GDM1 (cell line): Measurements from ENCODE around the gene PHETA1.
A peak's percentile ranks its signal among the peaks of the same experiment; 100 is the strongest.
"Not testable (repeated sequence)": the region's sequence is repeated elsewhere in the genome, so short reads cannot be mapped to it uniquely, and the experiment has no call there.

Source experiments
- DNase-seq: peaks from one replicate; lab custom pipeline; 2025; lab: John Stamatoyannopoulos, UW

Gene PHETA1

DNA sequence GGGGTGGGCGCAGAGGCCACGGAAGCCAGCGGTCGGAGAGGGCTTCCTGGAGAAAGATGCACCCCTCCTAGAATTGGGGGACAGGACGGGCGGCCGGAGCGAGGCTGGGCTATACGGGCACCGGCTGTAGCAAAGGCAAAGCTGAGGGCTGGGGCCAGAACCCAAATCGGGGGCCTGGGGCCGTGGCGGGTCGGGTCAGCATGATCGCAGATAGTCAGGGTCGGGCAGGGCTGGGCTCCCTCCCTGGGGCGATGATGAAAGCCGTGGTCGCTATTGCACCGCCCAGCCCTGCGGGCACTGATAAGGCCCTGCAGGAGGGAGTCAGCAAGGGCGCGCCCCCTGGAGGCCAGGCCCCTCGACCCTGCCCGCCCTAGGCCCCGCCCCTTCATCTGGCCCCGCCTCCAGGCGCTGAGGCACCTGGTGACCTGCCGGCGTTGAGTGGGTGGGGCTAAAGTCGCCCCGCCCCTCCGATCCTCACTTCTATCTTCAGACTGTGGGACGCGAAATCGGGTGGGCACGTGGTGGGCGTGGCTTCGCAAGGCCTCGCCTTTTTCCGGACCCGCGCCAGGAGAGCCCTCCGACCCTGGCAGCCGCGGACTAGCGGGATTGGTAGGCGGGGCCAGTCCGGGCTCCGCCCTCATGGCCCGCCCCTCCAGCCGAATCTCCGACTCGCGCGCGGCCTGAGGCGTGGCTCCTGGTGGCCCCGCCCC is 36.4 kb upstream of the PHETA1 start:
- peak; percentile 99 for DNase-seq

DNA sequence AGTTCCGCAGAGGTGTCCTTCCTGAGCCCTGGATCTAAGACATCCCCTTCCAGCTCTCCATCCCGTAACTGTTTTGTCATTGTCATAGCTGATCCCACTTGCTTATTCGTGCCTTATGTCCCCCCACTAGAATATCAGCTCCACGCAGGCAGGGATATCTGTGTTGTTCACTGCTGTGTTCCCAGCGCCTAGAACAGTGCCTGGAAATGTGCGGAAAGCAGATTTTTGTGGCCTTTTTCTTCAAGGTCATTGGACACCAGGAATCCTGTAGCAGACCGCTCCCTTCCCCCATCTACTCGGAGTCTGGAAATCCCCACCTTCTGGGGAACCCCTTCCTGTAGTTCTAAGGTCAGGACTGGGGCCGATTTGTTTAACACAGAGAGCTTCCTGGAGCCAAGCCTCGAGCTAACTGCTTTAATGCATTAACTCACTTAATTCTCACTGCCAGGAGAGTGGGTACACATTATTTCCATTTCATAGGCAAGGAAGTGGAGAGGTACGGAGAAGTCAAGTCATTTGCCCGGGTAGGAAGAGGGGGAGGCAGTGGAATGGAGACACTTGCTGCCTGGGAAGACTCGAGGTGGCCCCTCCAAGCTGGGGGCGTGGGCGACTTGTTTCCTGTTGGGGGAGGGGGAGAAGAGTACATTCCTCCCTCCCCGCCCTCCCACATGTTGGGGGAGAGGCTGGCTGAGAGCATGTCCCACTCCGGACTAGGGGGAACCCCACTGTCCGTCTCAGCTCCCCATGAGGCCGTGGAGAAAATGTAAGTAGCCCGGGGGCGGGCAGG is 35.7 kb upstream of the PHETA1 start:
- peak; percentile 22 for DNase-seq

- not testable (repeated sequence) for DNase-seq
Measured at GRCh38 chr12:111402490-111402824, 33.6 kb upstream of the PHETA1 start.

GRCh38 chr12:111401167-111401605 is 32.3 kb upstream of the PHETA1 start:
- DNase-seq, result no peak

GRCh38 chr12:111399741-111400404 is 31.0 kb upstream of the PHETA1 start:
- DNase-seq, result not testable (repeated sequence)

DNA sequence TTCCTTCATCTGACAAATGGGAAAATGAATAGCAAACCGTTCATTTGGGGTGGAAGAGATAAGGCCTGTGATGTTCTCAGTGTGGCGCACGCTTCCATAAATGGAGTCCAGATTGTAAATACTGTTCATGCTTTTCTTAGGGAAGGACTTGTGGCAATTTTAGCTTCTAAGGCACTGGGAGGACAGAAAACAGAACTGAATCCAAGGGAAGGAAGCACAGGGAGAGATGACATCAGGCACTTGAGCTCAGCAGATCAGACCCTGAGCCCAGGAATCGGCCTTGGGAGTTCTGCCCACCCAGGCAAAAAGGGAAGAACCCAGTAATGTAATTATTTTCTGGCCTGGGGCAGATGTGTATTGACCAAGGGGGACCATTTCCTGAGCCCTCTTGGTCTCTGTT is 29.6 kb upstream of the PHETA1 start:
- DNase-seq, result no peak

GRCh38 chr12:111396726-111397445 is 28.0 kb upstream of the PHETA1 start:
- DNase-seq, result peak; percentile 73

DNA sequence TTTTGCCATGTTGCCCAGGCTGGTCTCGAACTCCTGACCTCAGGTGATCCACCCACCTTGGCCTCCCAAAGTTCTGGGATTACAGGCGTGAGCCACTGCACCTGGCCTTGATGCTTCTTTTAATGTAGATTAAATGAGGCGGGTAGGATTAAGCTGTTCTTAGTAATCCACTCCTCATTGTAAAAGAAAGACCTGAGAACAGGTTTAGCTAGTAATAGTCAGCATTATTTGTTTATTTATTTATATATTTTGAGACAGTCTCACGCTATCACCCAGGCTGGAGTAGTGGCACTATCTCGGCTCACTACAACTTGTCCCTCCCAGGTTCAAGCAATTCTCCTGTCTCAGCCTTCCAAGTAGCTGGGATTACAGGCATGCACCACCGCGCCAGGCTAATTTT is 27.4 kb upstream of the PHETA1 start:
- not testable (repeated sequence) for DNase-seq

- DNase-seq, result no peak
Measured at GRCh38 chr12:111395336-111396187, 26.7 kb upstream of the PHETA1 start.

DNA sequence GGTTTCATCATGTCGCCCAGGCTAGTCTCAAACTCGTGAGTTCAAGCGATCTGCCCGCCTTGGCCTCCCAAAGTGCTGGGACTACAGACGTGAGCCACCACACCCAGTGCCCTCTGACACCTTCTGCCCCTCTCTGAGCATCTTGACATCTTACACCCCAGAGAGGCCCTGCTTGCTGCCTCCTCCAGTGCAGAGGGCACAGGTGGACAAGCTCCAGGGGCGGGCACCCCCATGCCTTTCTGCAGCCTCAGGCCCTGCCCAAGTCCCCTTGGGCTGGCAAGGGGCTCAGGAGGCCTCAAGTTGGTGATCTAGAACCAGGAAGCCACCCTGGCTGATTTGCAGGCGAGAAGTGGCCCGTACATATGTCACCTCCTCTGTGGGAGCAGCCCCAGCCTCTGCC is 25.6 kb upstream of the PHETA1 start:
- no peak for DNase-seq

GRCh38 chr12:111393700-111394300 is 24.9 kb upstream of the PHETA1 start:
- no peak for DNase-seq

DNA sequence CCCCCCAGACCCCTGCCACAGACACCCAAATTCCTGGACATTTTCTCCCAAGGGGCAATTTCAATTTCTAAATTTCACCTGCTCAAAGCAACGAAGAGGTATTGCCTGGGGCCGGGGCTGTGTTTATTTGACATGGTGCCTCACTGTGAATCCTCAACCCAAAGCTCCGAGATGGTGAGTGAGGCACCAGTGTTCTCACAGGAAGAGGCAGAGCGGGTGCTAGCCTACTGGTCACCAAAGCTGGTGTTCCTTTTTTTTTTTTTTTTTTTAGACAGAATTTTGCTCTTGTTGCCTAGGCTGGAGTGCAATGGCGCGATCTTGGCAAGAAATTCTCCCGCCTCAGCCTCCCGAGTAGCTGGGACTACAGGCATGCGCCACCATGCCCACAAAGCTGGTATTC is 22.0 kb upstream of the PHETA1 start:
- DNase-seq, result no peak

- DNase-seq, result no peak
Measured at GRCh38 chr12:111389635-111390034, 20.7 kb upstream of the PHETA1 start.

- DNase-seq, result no peak
Measured at GRCh38 chr12:111387747-111388323, 18.9 kb upstream of the PHETA1 start.

GRCh38 chr12:111386885-111387284 is 18.0 kb upstream of the PHETA1 start:
- DNase-seq, result no peak

DNA sequence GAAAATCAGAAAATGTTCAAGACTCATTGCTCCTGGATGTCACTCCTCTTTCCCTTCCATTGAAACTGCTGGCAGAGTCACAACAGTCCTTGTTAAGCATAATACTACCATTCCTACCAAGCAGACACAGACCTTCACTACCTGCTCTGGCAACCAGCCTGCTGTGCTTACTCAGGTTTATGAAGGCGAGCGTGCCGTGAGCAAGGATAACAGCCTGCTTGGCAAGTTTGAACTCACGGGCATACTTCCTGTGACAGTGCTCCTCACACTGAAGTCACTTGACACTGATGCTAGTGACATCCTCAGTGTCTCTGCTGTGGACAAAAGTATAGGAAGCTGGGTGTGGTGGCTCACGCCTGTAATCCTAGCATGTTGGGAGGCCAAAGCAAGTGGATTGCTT is 15.7 kb upstream of the PHETA1 start:
- no peak for DNase-seq

- no peak for DNase-seq
Measured at GRCh38 chr12:111379942-111380554, 11.2 kb upstream of the PHETA1 start.

GRCh38 chr12:111377440-111377839 is 8.5 kb upstream of the PHETA1 start:
- no peak for DNase-seq

DNA sequence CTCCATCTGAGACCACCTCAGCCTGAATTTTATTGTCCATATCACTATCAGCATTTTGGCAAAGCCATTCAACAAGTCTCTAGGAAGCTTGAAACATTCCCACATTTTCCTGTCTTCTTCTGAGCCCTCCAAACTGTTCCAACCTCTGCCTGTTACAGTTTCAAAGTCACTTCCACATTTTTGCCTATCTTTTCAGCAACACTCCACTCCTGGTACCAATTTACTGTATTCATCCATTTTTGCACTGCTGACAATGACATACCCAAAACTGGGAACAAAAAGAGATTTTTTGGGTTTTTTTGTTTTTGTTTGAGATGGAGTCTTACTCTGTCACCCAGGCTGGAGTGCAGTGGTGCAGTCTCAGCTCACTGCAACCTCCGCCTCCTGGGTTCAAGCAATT is 4.3 kb upstream of the PHETA1 start:
- DNase-seq, result not testable (repeated sequence)
